ENCODE data around the gene ADAMTS15.
A peak's percentile ranks its signal among the peaks of the same experiment; 100 is the strongest.

The ADAMTS15 gene

GRCh38 chr11:130516554-130517505 lies 68.4 kb downstream of the ADAMTS15 start:
- DNase-seq: no peak

- DNase-seq: no peak
Measured at GRCh38 chr11:130518164-130518680, 69.8 kb downstream of the ADAMTS15 start.

GRCh38 chr11:130519128-130519932 lies 70.9 kb downstream of the ADAMTS15 start:
- DNase-seq: no peak

DNA sequence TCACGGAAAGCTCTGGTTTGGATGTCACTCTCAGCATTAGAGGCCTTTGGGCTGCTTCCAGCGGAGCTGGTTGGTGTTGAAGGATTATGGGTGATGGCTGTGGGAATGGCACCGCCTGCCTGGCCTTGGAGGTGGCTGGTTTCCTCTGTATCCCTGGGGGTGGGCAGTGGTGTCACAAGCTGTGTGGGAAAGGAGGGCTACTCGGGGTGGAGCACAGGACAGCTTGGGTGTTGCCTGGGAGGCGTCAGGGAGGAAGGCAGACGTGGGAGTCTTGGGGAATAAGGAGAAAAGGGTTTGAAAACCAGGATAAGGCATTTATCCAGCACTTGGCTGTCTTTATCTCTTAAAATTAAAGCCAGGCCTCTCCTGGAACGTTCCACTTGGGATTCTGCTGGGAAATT lies 71.8 kb downstream of the ADAMTS15 start:
- peak; percentile 18 for DNase-seq

DNA sequence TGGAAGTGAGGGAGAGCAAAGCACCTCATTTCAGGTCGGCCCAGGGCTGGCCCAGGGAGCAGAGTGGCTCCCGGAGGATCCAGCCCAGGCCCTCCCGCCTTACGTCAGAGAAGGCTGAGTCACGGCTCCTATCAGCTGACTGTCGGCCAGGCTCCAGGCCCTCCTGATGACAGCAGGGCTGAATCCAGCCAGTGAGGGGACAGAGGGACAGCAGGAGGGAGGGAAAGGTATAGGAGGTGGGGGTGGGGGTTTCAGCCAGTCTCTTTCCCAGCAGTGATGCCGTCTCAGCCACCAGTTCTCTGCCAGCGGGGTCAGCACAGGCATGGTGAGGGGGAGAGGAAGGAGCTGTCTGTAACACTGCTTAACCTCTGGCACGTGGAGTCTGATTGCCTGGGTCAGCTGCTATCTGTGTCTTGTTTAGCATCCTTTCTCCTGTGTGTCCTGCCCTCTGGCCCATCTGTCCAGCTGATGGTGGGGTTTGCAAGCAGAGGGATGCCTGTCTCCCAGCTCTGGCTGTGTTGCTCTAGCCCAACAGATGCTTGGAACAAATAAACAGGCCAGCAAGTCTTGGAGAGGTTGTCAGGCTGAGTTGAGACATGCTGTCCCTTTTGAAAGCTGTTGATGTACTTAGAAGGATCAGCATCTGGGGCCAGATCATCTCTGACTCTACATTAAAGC lies 74.0 kb downstream of the ADAMTS15 start:
- peak; percentile 87 for DNase-seq

- DNase-seq: no peak
Measured at GRCh38 chr11:130523166-130523565, 74.7 kb downstream of the ADAMTS15 start.

DNA sequence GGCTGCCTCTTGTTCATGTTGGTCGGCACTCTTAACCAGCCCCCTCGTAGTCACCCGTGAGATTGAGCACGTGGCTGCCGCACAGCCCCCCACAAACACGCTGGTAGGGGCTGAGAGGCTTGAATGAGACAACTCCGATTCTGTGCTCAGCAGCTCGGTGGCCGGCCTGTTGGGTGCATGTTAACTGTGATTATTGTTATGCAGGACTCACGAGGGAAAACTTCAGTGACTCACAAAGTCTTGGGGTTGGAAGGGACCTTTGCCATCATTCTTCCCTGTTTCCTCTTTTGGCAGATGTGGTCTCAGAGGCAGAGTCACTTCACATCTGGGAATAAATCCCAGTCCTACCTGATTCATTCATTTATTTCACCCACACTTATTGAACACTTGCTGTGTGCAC lies 75.2 kb downstream of the ADAMTS15 start:
- peak; percentile 72 for DNase-seq

- no peak for DNase-seq
Measured at GRCh38 chr11:130524132-130524790, 75.8 kb downstream of the ADAMTS15 start.

- no peak for DNase-seq
Measured at GRCh38 chr11:130525307-130525706, 76.9 kb downstream of the ADAMTS15 start.

Measured in fibroblast of skin of scalp (primary cell).